Measurements from ENCODE around the gene SLC50A1. TPM values are rescaled to one million over a fixed set of nuclear protein-coding genes. Genes with fewer than 3 reads are reported as not detected.
"Not testable (repeated sequence)": the region's sequence is repeated elsewhere in the genome, so short reads cannot be mapped to it uniquely, and the experiment has no call there.

The SLC50A1 gene
- total RNA-seq, 5 donors from 2014 or later (not counting 1 experiment from before 2014, with no cell fraction given), result 20.7 to 34.9 (median 30.8) TPM

DNA sequence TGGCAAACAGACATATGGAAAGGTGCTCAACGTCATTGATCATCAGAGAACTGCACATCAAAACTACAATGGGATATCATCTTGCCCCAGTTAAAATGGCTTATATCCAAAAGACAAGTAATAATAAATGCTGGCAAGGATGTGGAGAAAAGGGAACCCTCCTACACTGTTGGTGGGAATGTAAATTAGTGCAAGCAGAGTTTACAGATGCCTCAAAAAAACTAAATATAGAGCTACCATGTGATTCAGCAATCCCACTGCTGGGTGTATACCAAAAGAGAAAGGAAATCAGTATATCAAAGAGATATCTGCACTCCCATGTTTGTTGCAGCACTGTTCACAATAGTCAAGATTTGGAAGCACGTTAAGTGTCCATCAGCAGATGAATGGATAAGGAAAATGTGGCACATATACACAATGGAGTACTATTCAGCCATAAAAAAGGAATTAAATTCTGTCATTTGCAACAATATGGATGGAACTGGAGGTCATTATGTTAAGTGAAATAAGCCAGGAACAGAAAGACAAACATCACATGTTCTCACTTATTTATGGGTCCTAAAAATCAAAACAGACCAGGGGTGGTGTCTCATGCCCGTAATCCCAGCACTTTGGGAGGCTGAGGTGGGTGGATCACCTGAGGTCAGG, 20.5 kb downstream of the SLC50A1 start:
- H3K4me1 Mint-ChIP-seq; H3K4me3 ChIP-seq (ENCODE audit: control insufficient read depth in 1 of 2, extremely low read depth in 1 of 2, low read length in 1 of 2); H3K4me1 ChIP-seq (ENCODE audit: control insufficient read depth in 1 of 2, extremely low read depth in 1 of 2, insufficient read depth in 2 of 2, low read length in 2 of 2); ATAC-seq (replicated peaks in 1 of 4); H3K36me3 ChIP-seq (ENCODE audit: control insufficient read depth in 2 of 2, extremely low read depth in 1 of 2, insufficient read depth in 1 of 2, low read length in 1 of 2); H3K27ac Mint-ChIP-seq; H3K9me3 Mint-ChIP-seq; H3K27ac ChIP-seq (ENCODE audit: low read length); DNase-seq; H3K4me3 Mint-ChIP-seq; H3K27me3 Mint-ChIP-seq; H3K9me3 ChIP-seq; POLR2A ChIA-PET; H3K36me3 Mint-ChIP-seq: not testable (repeated sequence)
- WGBS (ENCODE audit: insufficient coverage), result no CpG with 5 or more reads among the region's 3 CpGs
- peaks cover 0 to 10% of the 10 kb centered on the region in 2 experiments for H3K27me3 ChIP-seq (replicated peaks in 1 of 2; ENCODE audit: control insufficient read depth in 2 of 2, extremely low read depth in 1 of 2, insufficient read depth in 2 of 2, low read length in 1 of 2)
- CTCF ChIA-PET, result interaction anchor here in 1 of 2 donors (0.6 kb wide), 1 partner anchor 1069 kb away, joined by 4 read pairs; no protein-coding TSS in a partner anchor

DNA sequence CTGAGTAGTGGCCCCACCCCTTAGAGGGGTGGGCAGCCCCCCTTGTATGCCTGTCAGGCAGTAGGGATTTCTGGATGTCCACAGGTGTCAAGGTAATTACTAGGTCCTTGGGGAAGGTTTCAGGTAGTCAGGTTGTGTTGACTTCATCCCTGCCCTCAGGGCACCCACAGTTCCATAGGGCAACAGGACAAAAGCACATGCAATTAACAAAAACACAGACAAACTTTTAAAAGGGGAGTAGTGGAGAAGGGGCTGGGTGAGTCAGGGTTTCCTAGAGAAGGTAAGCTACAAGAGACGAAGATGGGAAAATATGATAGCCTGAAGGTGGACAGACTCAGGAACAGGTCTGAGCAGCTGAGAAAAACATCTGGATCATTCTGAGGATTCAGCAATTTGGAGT, 23.3 kb downstream of the SLC50A1 start:
- no peak overlapping the region for H3K27ac Mint-ChIP-seq
- DNase-seq, result no peak

DNA sequence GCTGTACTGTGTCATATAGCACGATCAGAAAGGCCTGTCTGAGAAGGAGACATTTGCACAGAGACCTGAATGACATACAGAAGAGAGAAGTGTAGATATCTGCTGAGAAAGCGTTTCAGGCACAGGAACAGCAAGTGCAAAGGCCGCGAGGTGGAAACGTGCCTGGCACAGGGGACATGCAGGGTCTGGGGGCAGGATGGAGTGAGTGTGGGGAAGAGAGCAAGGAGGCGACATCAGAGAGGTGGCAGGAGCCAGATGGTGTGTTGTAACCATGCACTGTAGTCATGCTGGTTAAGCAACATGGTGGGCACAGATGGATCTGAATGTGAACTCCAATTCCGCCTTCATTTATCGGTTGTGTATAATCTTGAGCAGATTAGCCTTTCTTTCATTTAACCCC, 24.5 kb downstream of the SLC50A1 start:
- Mint-ChIP-seq H3K27ac (no peak overlapping the region), H3K4me3 (no peak overlapping the region)
- POLR2A ChIA-PET, result no interaction called here

More for the DNA sequence above, 23.3 kb downstream of the SLC50A1 start:
- H3K9me3 ChIP-seq, result no peaks in the 10 kb centered on the region
- 83% methylated on average over 1 of the region's 1 CpG for WGBS (ENCODE audit: insufficient coverage)
- H3K4me1 ChIP-seq (ENCODE audit: control insufficient read depth in 1 of 2, extremely low read depth in 1 of 2, insufficient read depth in 2 of 2, low read length in 2 of 2), result no peaks in the 10 kb centered on the region
- H3K9me3 Mint-ChIP-seq, result no peaks in the 10 kb centered on the region
- ChIA-PET CTCF (no interaction called here), POLR2A (no interaction called here)
- no peak overlapping the region for H3K4me3 Mint-ChIP-seq
- no peaks in the 10 kb centered on the region for H3K36me3 Mint-ChIP-seq
- no peak overlapping the region for H3K4me3 ChIP-seq (ENCODE audit: control insufficient read depth in 1 of 2, extremely low read depth in 1 of 2, low read length in 1 of 2)
- H3K27me3 ChIP-seq (replicated peaks in 1 of 2; ENCODE audit: control insufficient read depth in 2 of 2, extremely low read depth in 1 of 2, insufficient read depth in 2 of 2, low read length in 1 of 2), result no peaks in the 10 kb centered on the region
- H3K27me3 Mint-ChIP-seq, result no peaks in the 10 kb centered on the region
- no peak overlapping the region for H3K27ac ChIP-seq (ENCODE audit: low read length)
- no peak for ATAC-seq (replicated peaks in 1 of 4)
- no peaks in the 10 kb centered on the region for H3K36me3 ChIP-seq (ENCODE audit: control insufficient read depth in 2 of 2, extremely low read depth in 1 of 2, insufficient read depth in 1 of 2, low read length in 1 of 2)
- no peaks in the 10 kb centered on the region for H3K4me1 Mint-ChIP-seq

DNA sequence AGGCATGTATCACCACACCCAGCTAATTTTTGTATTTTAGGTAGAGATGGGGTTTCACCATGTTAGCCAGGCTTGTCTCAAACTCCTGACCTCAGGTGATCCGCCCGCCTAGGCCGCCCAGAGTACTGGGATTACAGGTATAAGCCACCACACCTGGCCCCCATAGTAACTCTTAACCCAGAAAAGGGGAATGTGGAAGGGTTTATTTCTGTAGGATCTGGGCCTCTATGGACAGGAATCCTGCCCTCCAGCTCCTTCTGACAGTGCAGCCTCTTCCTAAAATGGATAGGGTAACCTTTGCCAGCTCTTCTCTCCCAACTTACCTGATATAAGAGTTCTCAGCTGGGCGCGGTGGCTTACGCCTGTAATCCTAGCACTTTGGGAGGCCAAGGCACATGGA, 27.0 kb downstream of the SLC50A1 start:
- H3K27ac Mint-ChIP-seq; H3K36me3 ChIP-seq (ENCODE audit: control insufficient read depth in 2 of 2, extremely low read depth in 1 of 2, insufficient read depth in 1 of 2, low read length in 1 of 2); H3K9me3 Mint-ChIP-seq; H3K4me3 ChIP-seq (ENCODE audit: control insufficient read depth in 1 of 2, extremely low read depth in 1 of 2, low read length in 1 of 2); H3K4me1 Mint-ChIP-seq; DNase-seq; ATAC-seq (replicated peaks in 1 of 4); H3K36me3 Mint-ChIP-seq; H3K9me3 ChIP-seq; H3K27me3 Mint-ChIP-seq; H3K27ac ChIP-seq (ENCODE audit: low read length); H3K4me3 Mint-ChIP-seq; H3K27me3 ChIP-seq (replicated peaks in 1 of 2; ENCODE audit: control insufficient read depth in 2 of 2, extremely low read depth in 1 of 2, insufficient read depth in 2 of 2, low read length in 1 of 2): not testable (repeated sequence)
- ChIA-PET CTCF (interaction anchor here in 1 of 2 donors (0.7 to 1.2 kb wide), 3 partner anchors 10 to 659 kb away, joined by 4 to 6 read pairs (median 4); partner anchors contain the start of gene KRTCAP2), POLR2A (interaction anchor here in 1 of 2 donors (0.7 kb wide), 1 partner anchor 409 kb away, joined by 9 read pairs; no protein-coding TSS in a partner anchor)
- 96% methylated on average over 3 of the region's 6 CpGs for WGBS (ENCODE audit: insufficient coverage)
- peaks cover 6 to 11% of the 10 kb centered on the region in 2 experiments for H3K4me1 ChIP-seq (ENCODE audit: control insufficient read depth in 1 of 2, extremely low read depth in 1 of 2, insufficient read depth in 2 of 2, low read length in 2 of 2)

More for the DNA sequence above, 24.5 kb downstream of the SLC50A1 start:
- Histone ChIP-seq H3K4me3 (ENCODE audit: control insufficient read depth in 1 of 2, extremely low read depth in 1 of 2, low read length in 1 of 2) (no peak overlapping the region), H3K9me3 (no peaks in the 10 kb centered on the region), H3K27ac (ENCODE audit: low read length) (no peak overlapping the region), H3K36me3 (ENCODE audit: control insufficient read depth in 2 of 2, extremely low read depth in 1 of 2, insufficient read depth in 1 of 2, low read length in 1 of 2) (no peaks in the 10 kb centered on the region), H3K27me3 (replicated peaks in 1 of 2; ENCODE audit: control insufficient read depth in 2 of 2, extremely low read depth in 1 of 2, insufficient read depth in 2 of 2, low read length in 1 of 2) (no peaks in the 10 kb centered on the region), H3K4me1 (ENCODE audit: control insufficient read depth in 1 of 2, extremely low read depth in 1 of 2, insufficient read depth in 2 of 2, low read length in 2 of 2) (no peaks in the 10 kb centered on the region)
- no peak for DNase-seq
- Mint-ChIP-seq H3K36me3 (no peaks in the 10 kb centered on the region), H3K9me3 (no peaks in the 10 kb centered on the region), H3K27me3 (no peaks in the 10 kb centered on the region), H3K4me1 (no peaks in the 10 kb centered on the region)
- WGBS (ENCODE audit: insufficient coverage), result 74% methylated on average over 6 of the region's 8 CpGs
- no peak for ATAC-seq (replicated peaks in 1 of 4)
- CTCF ChIA-PET, result no interaction called here

DNA sequence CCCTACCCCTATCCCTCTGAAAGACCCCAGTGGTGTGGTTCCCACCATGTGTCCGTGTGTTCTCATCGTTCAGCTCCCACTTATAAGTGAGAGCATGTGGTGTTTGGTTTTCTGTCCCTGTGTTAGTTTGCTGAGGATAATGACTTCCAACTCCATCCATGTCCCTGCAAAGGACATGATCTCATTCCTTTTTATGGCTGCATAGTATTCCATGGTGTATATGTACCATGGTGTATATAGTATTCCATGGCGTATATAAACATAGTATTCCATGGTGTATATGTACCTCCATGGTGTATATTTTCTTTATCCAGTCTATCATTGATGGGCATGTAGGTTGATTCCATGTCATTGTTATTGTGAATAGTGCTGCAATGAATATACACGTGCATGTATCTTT, 28.1 kb downstream of the SLC50A1 start:
- H3K27me3 Mint-ChIP-seq; H3K4me3 Mint-ChIP-seq; H3K9me3 Mint-ChIP-seq; H3K27ac Mint-ChIP-seq; H3K9me3 ChIP-seq; POLR2A ChIA-PET; ATAC-seq (replicated peaks in 1 of 4); DNase-seq; H3K27ac ChIP-seq (ENCODE audit: low read length); H3K36me3 ChIP-seq (ENCODE audit: control insufficient read depth in 2 of 2, extremely low read depth in 1 of 2, insufficient read depth in 1 of 2, low read length in 1 of 2); H3K36me3 Mint-ChIP-seq; H3K4me3 ChIP-seq (ENCODE audit: control insufficient read depth in 1 of 2, extremely low read depth in 1 of 2, low read length in 1 of 2): not testable (repeated sequence)
- CTCF ChIA-PET, result interaction anchor here in 1 of 2 donors (0.9 kb wide), 1 partner anchor 68 kb away, joined by 3 read pairs; no protein-coding TSS in a partner anchor
- peaks cover 7 to 15% of the 10 kb centered on the region in 2 experiments for H3K4me1 ChIP-seq (ENCODE audit: control insufficient read depth in 1 of 2, extremely low read depth in 1 of 2, insufficient read depth in 2 of 2, low read length in 2 of 2)
- peaks cover 0 to 11% of the 10 kb centered on the region in 2 experiments for H3K27me3 ChIP-seq (replicated peaks in 1 of 2; ENCODE audit: control insufficient read depth in 2 of 2, extremely low read depth in 1 of 2, insufficient read depth in 2 of 2, low read length in 1 of 2)
- no CpG with 5 or more reads among the region's 4 CpGs for WGBS (ENCODE audit: insufficient coverage)
- H3K4me1 Mint-ChIP-seq, result peaks cover 11 to 13% (median 12%) of the 10 kb centered on the region in 3 donors

DNA sequence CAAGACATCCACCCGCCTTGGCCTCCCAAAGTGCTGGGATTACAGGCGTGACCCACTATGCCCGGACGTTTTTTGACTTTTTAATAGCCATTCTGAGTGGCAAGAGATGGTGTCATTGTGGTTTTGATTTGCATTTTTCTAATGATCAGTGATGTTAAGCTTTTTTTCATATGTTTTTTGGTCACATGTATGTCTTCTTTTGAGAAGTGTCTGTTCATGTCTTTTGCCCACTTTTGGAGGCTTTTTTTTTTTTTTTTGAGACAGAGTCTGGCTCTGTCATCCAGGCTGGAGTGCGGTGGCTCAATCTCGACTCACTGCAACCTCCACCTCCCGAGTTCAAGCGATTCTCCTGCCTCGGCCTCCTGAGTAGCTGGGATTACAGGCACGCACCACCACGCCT, 29.0 kb downstream of the SLC50A1 start:
- not testable (repeated sequence) for H3K27me3 Mint-ChIP-seq; ATAC-seq (replicated peaks in 1 of 4); H3K27ac ChIP-seq (ENCODE audit: low read length); DNase-seq; H3K4me3 Mint-ChIP-seq; H3K4me3 ChIP-seq (ENCODE audit: control insufficient read depth in 1 of 2, extremely low read depth in 1 of 2, low read length in 1 of 2); H3K27ac Mint-ChIP-seq; H3K9me3 Mint-ChIP-seq; H3K36me3 Mint-ChIP-seq; H3K9me3 ChIP-seq
- H3K4me1 Mint-ChIP-seq, result peaks cover 13 to 17% (median 14%) of the 10 kb centered on the region in 3 donors
- peaks cover 7 to 15% of the 10 kb centered on the region in 2 experiments for H3K4me1 ChIP-seq (ENCODE audit: control insufficient read depth in 1 of 2, extremely low read depth in 1 of 2, insufficient read depth in 2 of 2, low read length in 2 of 2)
- ChIA-PET POLR2A (interaction anchor here in 1 of 2 donors (0.7 kb wide), 1 partner anchor 9 kb away, joined by 20 read pairs; the partner anchor contains the start of gene KRTCAP2), CTCF (interaction anchor here (0.6 to 1.8 kb wide), 4 partner anchors 36 to 78 kb away, joined by 3 to 7 read pairs (median 5); no protein-coding TSS in a partner anchor)
- H3K27me3 ChIP-seq (replicated peaks in 1 of 2; ENCODE audit: control insufficient read depth in 2 of 2, extremely low read depth in 1 of 2, insufficient read depth in 2 of 2, low read length in 1 of 2), result peaks cover 0 to 11% of the 10 kb centered on the region in 2 experiments
- H3K36me3 ChIP-seq (ENCODE audit: control insufficient read depth in 2 of 2, extremely low read depth in 1 of 2, insufficient read depth in 1 of 2, low read length in 1 of 2), result peaks cover 0 to 12% of the 10 kb centered on the region in 2 donors
- WGBS (ENCODE audit: insufficient coverage), result no CpG with 5 or more reads among the region's 11 CpGs
